Neural progenitor cell (in vitro differentiated cells): Measurements from ENCODE around the gene DDX56. TPM values are rescaled to one million over a fixed set of nuclear protein-coding genes. Genes with fewer than 3 reads are reported as not detected.

Experiments used
- DNase-seq: peaks from one replicate; pipeline ENCODE4 v3.0.0-alpha.2; 2016; ENCODE audit warnings: low spot score
- H2AFZ ChIP-seq: fragments of 200-600 bp; sonication (generic); replicated peaks from 2 replicates; pipeline ENCODE4 v1.6.1; 2016; ENCODE audit warnings: antibody characterized with exemption
- H3F3A ChIP-seq: fragments of 200-600 bp; sonication (generic); 2 replicates; pipeline ENCODE4 v1.6.1; 2016; ENCODE audit warnings: antibody characterized with exemption, low read depth
- H3K27ac ChIP-seq: fragments of 200-600 bp; sonication (generic); 2 replicates; pipeline ENCODE4 v1.5.1; 2016; ENCODE audit warnings: mild to moderate bottlenecking
- H3K27me3 ChIP-seq: fragments of 200-600 bp; sonication (generic); 2 replicates; pipeline ENCODE4 v1.6.1; 2016; ENCODE audit warnings: mild to moderate bottlenecking, moderate library complexity
- H3K36me3 ChIP-seq: fragments of 200-600 bp; sonication (generic); 2 replicates; pipeline ENCODE4 v1.5.1; 2016
- H3K4me1 ChIP-seq: fragments of 200-600 bp; sonication (generic); 2 replicates; pipeline ENCODE4 v1.6.1; 2016; ENCODE audit warnings: mixed run types
- H3K4me2 ChIP-seq: fragments of 200-600 bp; sonication (generic); 2 replicates; pipeline ENCODE4 v1.6.1; 2016
- H3K4me3 ChIP-seq: fragments of 200-600 bp; sonication (generic); 2 replicates; pipeline ENCODE4 v1.5.1; 2016
- H3K79me2 ChIP-seq: fragments of 200-600 bp; sonication (generic); 2 replicates; pipeline ENCODE4 v1.6.1; 2016; ENCODE audit warnings: low read depth
- H3K9ac ChIP-seq: fragments of 200-600 bp; sonication (generic); 2 replicates; pipeline ENCODE4 v1.6.1; 2016
- H3K9me3 ChIP-seq: fragments of 200-600 bp; sonication (generic); 2 replicates; pipeline ENCODE4 v1.5.1; 2016; ENCODE audit warnings: low read depth
- H4K20me1 ChIP-seq: fragments of 200-600 bp; sonication (generic); 2 replicates; pipeline ENCODE4 v1.6.1; 2016; ENCODE audit warnings: low read depth
- H3K27ac Mint-ChIP-seq: 3 replicates; pipeline ENCODE4 v1.8.0; 2021; ENCODE audit warnings: mixed read lengths
- H3K27me3 Mint-ChIP-seq: 2 replicates; pipeline ENCODE4 v1.8.0; 2022; ENCODE audit warnings: low read depth, mild to moderate bottlenecking, inconsistent platforms, moderate library complexity, mixed read lengths; ENCODE audit not compliant: insufficient read depth
- H3K36me3 Mint-ChIP-seq: 3 replicates; pipeline ENCODE4 v1.8.0; 2021; ENCODE audit warnings: mixed read lengths
- H3K4me1 Mint-ChIP-seq: 3 replicates; pipeline ENCODE4 v1.8.0; 2021; ENCODE audit warnings: mixed read lengths
- H3K4me3 Mint-ChIP-seq: 3 replicates; pipeline ENCODE4 v1.8.0; 2021; ENCODE audit warnings: mild to moderate bottlenecking, moderate library complexity, mixed read lengths
- H3K9me3 Mint-ChIP-seq: 3 replicates; pipeline ENCODE4 v1.8.0; 2020; ENCODE audit warnings: mixed read lengths
- EZH2 ChIP-seq: fragments of 200-600 bp; sonication (generic); IDR thresholded peaks from 2 replicates; pipeline ENCODE4 v1.6.1; 2017; ENCODE audit warnings: antibody characterized with exemption, mild to moderate bottlenecking, moderate library complexity
- EZH2phosphoT487 ChIP-seq: fragments of 200-600 bp; sonication (generic); IDR thresholded peaks from 2 replicates; pipeline ENCODE4 v1.6.1; 2017; ENCODE audit warnings: antibody characterized with exemption
- total RNA-seq: library from RNA; depleted of rRNA; stranded (reverse); fragments of >200 nt; gene quantifications from 2 replicates; pipeline ENCODE4 v1.2.3, GENCODE V29; 2015; ENCODE audit warnings: low replicate concordance
- TF ChIP-seq, protein P1 (sequence below): fragments of 200-600 bp; sonication (generic); IDR thresholded peaks from 2 replicates; pipeline ENCODE4 v1.5.1; 2017; ENCODE audit warnings: antibody characterized with exemption, mild to moderate bottlenecking

The DDX56 gene
- total RNA-seq, 1 donor from 2014 or later, result 67.5 TPM

DNA sequence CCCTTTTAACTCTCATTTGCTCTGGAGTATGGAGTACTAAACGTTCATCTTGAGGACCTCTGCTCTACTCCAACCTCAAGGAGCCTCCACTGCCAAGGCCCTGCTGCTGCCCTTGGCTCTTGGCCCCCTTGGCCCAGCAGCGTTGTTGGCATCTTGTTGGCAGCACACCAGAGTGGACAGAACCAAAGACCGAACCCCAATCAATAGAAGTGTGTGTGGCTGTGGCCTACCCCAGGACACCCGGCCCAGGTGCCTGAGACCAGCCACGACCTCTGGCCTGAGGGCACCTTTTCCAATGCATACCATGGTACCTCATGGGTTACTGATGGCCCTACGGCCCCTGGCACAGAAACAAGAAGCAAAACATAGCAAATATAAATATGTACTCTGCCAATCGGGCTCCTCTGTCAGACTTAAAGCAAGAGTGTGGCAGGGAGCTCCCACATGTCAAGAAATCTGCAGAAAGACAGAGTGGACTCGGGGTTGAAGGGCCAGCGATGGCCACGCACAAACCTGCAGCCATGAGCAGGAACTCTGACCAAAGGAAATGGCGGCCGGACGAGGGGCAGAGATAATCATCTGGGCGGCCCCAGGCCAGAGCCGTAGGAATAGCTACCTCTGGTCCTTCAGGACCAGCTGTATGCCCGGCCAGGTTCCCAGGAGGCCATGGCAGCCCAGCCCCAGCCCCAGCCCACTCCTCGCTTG lies 35.5 kb downstream of the DDX56 start:
- Histone ChIP-seq H3K4me3 (no peak overlapping the region), H2AFZ (no peak overlapping the region), H3K4me2 (no peak overlapping the region), H4K20me1 (no peaks in the 10 kb centered on the region), H3K9me3 (no peaks in the 10 kb centered on the region), H3K36me3 (no peaks in the 10 kb centered on the region), H3K27me3 (no peaks in the 10 kb centered on the region), H3K9ac (no peak overlapping the region), H3K79me2 (no peaks in the 10 kb centered on the region), H3F3A (no peaks in the 10 kb centered on the region), H3K27ac (no peak overlapping the region), H3K4me1 (no peaks in the 10 kb centered on the region)
- no peaks in the 10 kb centered on the region for H3K9me3 Mint-ChIP-seq
- no peak for TF ChIP-seq EZH2phosphoT487
- TF ChIP-seq, protein P1, sequence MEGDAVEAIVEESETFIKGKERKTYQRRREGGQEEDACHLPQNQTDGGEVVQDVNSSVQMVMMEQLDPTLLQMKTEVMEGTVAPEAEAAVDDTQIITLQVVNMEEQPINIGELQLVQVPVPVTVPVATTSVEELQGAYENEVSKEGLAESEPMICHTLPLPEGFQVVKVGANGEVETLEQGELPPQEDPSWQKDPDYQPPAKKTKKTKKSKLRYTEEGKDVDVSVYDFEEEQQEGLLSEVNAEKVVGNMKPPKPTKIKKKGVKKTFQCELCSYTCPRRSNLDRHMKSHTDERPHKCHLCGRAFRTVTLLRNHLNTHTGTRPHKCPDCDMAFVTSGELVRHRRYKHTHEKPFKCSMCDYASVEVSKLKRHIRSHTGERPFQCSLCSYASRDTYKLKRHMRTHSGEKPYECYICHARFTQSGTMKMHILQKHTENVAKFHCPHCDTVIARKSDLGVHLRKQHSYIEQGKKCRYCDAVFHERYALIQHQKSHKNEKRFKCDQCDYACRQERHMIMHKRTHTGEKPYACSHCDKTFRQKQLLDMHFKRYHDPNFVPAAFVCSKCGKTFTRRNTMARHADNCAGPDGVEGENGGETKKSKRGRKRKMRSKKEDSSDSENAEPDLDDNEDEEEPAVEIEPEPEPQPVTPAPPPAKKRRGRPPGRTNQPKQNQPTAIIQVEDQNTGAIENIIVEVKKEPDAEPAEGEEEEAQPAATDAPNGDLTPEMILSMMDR, result no peak
- no peak for TF ChIP-seq EZH2
- no peaks in the 10 kb centered on the region for H3K36me3 Mint-ChIP-seq
- H3K4me3 Mint-ChIP-seq, result no peak overlapping the region
- H3K27me3 Mint-ChIP-seq, result peaks cover 2% of the 10 kb centered on the region
- H3K4me1 Mint-ChIP-seq, result no peaks in the 10 kb centered on the region
- no peak overlapping the region for H3K27ac Mint-ChIP-seq
- no peak for DNase-seq

DNA sequence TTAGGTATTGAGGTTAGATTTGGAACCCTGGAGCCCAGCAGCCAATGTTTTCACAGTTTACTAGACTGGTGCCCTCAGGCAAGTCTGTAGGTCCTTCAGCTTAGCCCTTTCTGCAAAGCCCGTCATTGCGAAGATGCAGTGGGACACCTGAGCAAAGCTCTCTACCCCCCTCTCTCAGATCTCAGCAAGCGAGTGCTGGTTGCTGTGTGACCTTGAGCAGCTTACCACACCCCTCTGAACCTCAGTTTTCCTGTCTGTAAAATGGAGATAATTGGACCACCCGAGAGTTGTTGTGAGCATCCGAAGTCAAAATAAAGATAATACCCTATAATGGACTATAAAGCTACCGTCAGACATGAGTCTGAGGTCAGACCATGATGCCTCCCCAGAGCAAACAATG lies 36.3 kb downstream of the DDX56 start:
- H3K4me2 ChIP-seq, result no peak overlapping the region
- H3K4me3 ChIP-seq, result no peak overlapping the region
- Mint-ChIP-seq H3K4me3 (no peak overlapping the region), H3K27ac (no peak overlapping the region), H3K4me1 (no peaks in the 10 kb centered on the region), H3K36me3 (no peaks in the 10 kb centered on the region), H3K9me3 (no peaks in the 10 kb centered on the region), H3K27me3 (peaks cover 4% of the 10 kb centered on the region)
- no peak overlapping the region for H2AFZ ChIP-seq
- H3K36me3 ChIP-seq, result no peaks in the 10 kb centered on the region
- no peak overlapping the region for H3K27ac ChIP-seq
- TF ChIP-seq EZH2 (no peak), EZH2phosphoT487 (no peak)
- TF ChIP-seq, protein P1, result no peak
- no peak overlapping the region for H3K9ac ChIP-seq
- no peaks in the 10 kb centered on the region for H3K9me3 ChIP-seq
- H3K4me1 ChIP-seq, result no peaks in the 10 kb centered on the region
- H3K79me2 ChIP-seq, result no peaks in the 10 kb centered on the region
- H3K27me3 ChIP-seq, result no peaks in the 10 kb centered on the region
- DNase-seq, result no peak
- no peaks in the 10 kb centered on the region for H4K20me1 ChIP-seq
- H3F3A ChIP-seq, result no peaks in the 10 kb centered on the region

DNA sequence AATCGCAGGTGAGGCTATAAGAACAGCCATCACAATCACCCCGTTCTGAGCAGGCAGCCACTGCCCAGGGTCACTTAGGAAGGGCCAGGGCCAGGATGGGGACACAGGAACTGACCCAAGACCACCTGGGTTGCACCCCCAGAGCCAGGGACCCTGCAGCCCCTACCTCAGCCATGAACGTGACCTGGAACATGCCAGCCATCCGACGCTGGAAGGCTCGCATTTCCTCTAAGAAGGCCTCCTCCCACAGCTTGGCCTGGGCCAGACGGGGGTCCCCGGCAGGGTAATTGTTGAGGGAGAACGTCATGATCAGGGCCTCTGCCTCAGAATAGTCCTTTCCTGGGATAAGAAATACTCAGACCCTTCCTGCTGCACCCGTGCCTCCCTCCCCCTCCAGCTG lies 37.6 kb downstream of the DDX56 start:
- H3K9me3 ChIP-seq, result no peaks in the 10 kb centered on the region
- no peaks in the 10 kb centered on the region for H3K36me3 ChIP-seq
- H3K27ac Mint-ChIP-seq, result no peak overlapping the region
- H3K27ac ChIP-seq, result no peak overlapping the region
- no peaks in the 10 kb centered on the region for H3K4me1 ChIP-seq
- DNase-seq, result no peak
- H3K4me1 Mint-ChIP-seq, result no peaks in the 10 kb centered on the region
- no peaks in the 10 kb centered on the region for H3K9me3 Mint-ChIP-seq
- peaks cover 4% of the 10 kb centered on the region for H3K27me3 Mint-ChIP-seq
- TF ChIP-seq, protein P1, result no peak
- TF ChIP-seq EZH2 (no peak), EZH2phosphoT487 (no peak)
- no peak overlapping the region for H3K4me2 ChIP-seq
- no peaks in the 10 kb centered on the region for H3K79me2 ChIP-seq
- H3K36me3 Mint-ChIP-seq, result no peaks in the 10 kb centered on the region
- no peak overlapping the region for H3K4me3 Mint-ChIP-seq
- H3K4me3 ChIP-seq, result no peak overlapping the region
- no peak overlapping the region for H2AFZ ChIP-seq
- H4K20me1 ChIP-seq, result no peaks in the 10 kb centered on the region
- H3K27me3 ChIP-seq, result no peaks in the 10 kb centered on the region
- H3K9ac ChIP-seq, result no peak overlapping the region
- no peaks in the 10 kb centered on the region for H3F3A ChIP-seq
